WERI-Rb-1 (cell line): ENCODE data around the gene SMIM38.

Experiments used
- DNase-seq: peaks from one replicate; pipeline ENCODE4 v3.0.0-alpha.2; 2020
- H3K27ac ChIP-seq: fragments of 250-450 bp; sonication (Bioruptor Pico); 2 replicates; pipeline ENCODE4 v1.5.1; 2020; ENCODE audit warnings: mild to moderate bottlenecking, moderate library complexity
- H3K27me3 ChIP-seq: fragments of 250-450 bp; sonication (Bioruptor Pico); 2 replicates; pipeline ENCODE4 v1.5.1; 2021; ENCODE audit warnings: mild to moderate bottlenecking, low read depth, moderate library complexity; ENCODE audit not compliant: insufficient read depth, severe bottlenecking
- H3K36me3 ChIP-seq: fragments of 250-450 bp; sonication (Bioruptor Pico); 2 replicates; pipeline ENCODE4 v1.5.1; 2020; ENCODE audit warnings: mild to moderate bottlenecking, moderate library complexity
- H3K4me3 ChIP-seq: 2 replicates; pipeline ENCODE4 v1.5.1; 2011; ENCODE audit warnings: low read depth, mild to moderate bottlenecking, control low read depth, low read length
- H3K9me3 ChIP-seq: fragments of 250-450 bp; sonication (Bioruptor Pico); 2 replicates; pipeline ENCODE4 v1.5.1; 2021; ENCODE audit warnings: mild to moderate bottlenecking, moderate library complexity; ENCODE audit not compliant: severe bottlenecking
- TF ChIP-seq, protein P1 (sequence below): IDR thresholded peaks from 2 replicates; pipeline ENCODE4 v1.5.1; 2011; ENCODE audit warnings: low read depth, mild to moderate bottlenecking, control low read depth, inconsistent platforms, low read length

The SMIM38 gene

DNA sequence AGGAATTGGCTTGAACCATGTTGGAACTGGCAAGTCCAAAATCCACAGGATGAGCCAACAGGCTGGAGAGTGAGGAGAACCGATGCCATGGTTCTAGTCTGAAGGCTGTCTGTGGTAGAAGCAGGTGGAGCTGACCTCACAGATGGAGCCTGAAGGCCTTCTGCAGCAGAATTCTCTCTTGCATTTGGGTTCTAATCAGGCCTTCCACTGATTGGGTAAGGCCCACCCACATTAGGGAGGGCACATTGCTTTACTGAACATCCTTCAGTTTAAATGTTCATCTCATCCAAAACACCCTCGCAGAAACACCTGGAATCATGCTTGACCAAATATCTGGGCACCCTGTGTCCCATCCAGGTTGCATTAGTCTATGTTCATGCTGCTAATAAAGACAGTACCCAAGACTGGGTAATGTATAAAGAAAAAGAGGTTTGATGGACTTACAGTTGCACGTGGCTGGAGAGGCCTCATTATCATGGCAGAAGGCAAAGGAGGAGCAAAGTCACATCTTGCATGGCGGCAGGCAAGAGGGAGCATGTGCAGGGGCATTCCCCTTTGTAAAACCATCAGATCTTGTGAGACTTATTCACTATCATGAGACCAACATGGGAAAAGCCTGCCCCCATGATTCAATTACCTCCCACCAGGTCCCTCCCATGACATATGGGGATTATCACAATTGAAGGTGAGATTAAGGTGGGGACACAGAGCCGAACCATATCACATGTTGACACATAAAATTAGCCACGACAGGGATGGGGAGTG is 15.9 kb downstream of the SMIM38 start:
- no peak overlapping the region for H3K27ac ChIP-seq
- TF ChIP-seq, protein P1, sequence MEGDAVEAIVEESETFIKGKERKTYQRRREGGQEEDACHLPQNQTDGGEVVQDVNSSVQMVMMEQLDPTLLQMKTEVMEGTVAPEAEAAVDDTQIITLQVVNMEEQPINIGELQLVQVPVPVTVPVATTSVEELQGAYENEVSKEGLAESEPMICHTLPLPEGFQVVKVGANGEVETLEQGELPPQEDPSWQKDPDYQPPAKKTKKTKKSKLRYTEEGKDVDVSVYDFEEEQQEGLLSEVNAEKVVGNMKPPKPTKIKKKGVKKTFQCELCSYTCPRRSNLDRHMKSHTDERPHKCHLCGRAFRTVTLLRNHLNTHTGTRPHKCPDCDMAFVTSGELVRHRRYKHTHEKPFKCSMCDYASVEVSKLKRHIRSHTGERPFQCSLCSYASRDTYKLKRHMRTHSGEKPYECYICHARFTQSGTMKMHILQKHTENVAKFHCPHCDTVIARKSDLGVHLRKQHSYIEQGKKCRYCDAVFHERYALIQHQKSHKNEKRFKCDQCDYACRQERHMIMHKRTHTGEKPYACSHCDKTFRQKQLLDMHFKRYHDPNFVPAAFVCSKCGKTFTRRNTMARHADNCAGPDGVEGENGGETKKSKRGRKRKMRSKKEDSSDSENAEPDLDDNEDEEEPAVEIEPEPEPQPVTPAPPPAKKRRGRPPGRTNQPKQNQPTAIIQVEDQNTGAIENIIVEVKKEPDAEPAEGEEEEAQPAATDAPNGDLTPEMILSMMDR, result no peak
- no peak for DNase-seq

GRCh38 chr11:69172674-69173073 is 16.9 kb downstream of the SMIM38 start:
- no peak for DNase-seq
- no peaks in the 10 kb centered on the region for H3K9me3 ChIP-seq
- H3K36me3 ChIP-seq, result no peaks in the 10 kb centered on the region
- H3K27me3 ChIP-seq, result no peaks in the 10 kb centered on the region
- TF ChIP-seq, protein P1, result no peak
- H3K27ac ChIP-seq, result no peak overlapping the region
- no peak overlapping the region for H3K4me3 ChIP-seq

More for the DNA sequence above, 15.9 kb downstream of the SMIM38 start:
- Histone ChIP-seq H3K27me3 (no peaks in the 10 kb centered on the region), H3K36me3 (no peaks in the 10 kb centered on the region), H3K9me3 (no peaks in the 10 kb centered on the region), H3K4me3 (no peak overlapping the region)

DNA sequence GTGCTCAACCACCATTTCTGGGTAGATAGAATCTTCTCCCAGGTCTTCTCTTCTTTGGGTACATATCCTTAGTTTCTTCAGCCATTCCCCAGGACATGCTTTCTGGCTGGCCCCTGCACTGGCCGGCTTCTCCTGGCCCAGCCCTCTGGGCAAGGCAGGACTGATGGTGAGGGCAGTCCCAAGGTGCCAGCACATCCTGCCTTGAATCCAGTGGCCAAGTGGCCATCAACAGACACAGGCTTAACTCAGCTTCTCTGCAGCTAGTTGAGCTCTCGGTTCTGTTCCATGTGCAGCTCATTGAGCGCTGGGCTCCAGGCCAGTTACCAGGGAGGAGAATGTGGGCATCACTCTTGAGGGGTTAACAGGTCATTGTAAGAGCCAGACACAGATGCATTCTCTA is 17.6 kb downstream of the SMIM38 start:
- Histone ChIP-seq H3K36me3 (no peaks in the 10 kb centered on the region), H3K9me3 (no peaks in the 10 kb centered on the region), H3K27me3 (no peaks in the 10 kb centered on the region), H3K4me3 (no peak overlapping the region), H3K27ac (no peak overlapping the region)
- TF ChIP-seq, protein P1, result no peak
- DNase-seq, result no peak

GRCh38 chr11:69173925-69174581 is 18.3 kb downstream of the SMIM38 start:
- Histone ChIP-seq H3K36me3 (no peaks in the 10 kb centered on the region), H3K27me3 (no peaks in the 10 kb centered on the region), H3K9me3 (no peaks in the 10 kb centered on the region), H3K4me3 (no peak overlapping the region), H3K27ac (no peak overlapping the region)
- TF ChIP-seq, protein P1, result no peak
- no peak for DNase-seq

GRCh38 chr11:69174841-69175240 is 19.1 kb downstream of the SMIM38 start:
- TF ChIP-seq, protein P1, result no peak
- H3K9me3 ChIP-seq, result no peaks in the 10 kb centered on the region
- H3K27me3 ChIP-seq, result no peaks in the 10 kb centered on the region

More at GRCh38 chr11:69174841-69175240, 19.1 kb downstream of the SMIM38 start:
- no peak for DNase-seq
- H3K4me3 ChIP-seq, result no peak overlapping the region
- H3K27ac ChIP-seq, result no peak overlapping the region
- H3K36me3 ChIP-seq, result no peaks in the 10 kb centered on the region
